ENCODE measurements around the gene PRKCE.
"Not testable (repeated sequence)": the region's sequence is repeated elsewhere in the genome, so short reads cannot be mapped to it uniquely, and the experiment has no call there.

The PRKCE gene

DNA sequence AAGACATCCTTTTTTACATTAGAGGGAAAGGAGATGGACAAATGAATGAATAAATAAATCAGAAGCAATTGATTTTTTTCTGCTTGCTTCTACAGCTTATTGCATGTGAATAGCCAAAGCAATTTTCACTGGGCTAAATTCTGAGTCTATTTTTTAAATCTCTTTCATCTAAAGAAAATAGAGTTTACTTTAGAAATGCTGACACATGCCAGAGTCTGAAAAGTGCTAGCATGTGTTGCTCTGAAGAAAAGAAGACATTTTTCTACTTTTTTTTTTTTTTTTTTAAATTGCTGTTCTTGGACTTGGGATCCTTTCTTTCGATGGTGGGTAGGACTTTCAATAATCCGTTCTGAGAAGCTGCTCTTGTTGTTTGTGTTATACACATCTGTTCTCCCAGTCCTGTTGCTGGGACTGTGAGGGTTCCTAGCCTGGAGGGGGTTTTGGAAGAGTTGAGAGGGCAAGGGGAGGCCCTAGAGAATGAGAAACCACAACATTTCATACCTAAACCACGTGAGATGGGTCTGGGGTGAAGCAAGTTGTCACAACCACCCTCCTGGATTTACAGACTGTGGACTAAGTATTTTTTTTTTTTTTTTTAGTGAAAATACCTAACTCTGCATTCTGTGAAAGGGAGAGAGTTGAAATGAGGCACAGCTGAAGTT, 193.5 kb downstream of the PRKCE start:
- DNase-seq, result no peak

DNA sequence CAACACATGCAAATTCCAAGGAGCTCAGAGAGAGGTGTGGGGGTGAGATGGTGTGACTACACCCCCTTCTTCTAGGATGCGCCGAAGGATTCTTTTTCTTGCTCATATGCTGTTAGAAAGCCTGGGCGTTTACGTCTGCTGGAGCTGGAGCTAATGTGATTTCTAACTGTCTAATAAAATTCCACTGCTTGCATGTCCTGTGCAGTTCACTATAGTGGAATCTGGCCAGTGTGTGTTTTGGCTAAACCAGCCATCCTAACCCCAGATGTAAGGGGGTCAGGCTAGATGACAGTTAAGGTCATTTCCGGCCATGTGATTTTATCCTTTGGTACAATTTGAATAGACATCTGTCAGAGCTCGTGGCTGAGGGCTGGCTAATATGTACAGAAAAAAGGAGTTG, 194.1 kb downstream of the PRKCE start:
- no peak for DNase-seq

DNA sequence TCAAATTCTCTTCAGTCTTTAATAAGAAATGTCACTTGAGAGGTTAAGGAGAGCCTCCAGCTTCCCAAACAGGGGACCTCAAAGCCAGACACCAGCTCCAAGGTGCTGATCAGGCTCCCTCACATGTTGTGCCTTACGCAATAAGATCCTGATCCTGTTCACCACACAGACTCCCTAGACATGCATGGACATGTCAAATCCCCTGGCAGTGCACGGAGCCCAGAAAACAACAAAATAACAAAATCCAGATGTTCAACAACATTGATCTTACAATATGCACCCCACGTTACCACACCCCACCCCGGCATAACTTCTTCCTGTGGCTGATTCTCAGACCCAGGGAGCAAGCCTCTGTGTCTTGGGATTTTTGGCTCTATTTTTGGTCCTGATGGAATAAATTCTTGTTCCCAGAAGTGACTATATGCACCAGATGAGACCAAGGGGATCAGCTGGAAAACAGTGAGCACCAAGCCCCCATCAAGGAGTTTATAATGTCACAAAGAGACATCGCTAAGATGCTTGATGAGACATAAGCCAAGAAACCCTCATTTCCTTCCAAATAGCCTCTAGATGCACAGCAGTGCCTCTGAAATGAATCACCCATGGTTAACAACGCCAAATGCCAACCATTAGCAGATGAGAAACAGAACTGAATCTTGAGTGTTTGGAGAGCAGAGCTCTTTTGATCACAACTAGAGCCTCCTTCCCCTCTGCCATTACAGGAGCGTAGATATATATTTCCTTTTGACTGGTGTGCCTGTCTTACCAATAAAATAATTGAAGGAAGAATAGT, 198.2 kb downstream of the PRKCE start:
- peak; percentile 25 for DNase-seq

DNA sequence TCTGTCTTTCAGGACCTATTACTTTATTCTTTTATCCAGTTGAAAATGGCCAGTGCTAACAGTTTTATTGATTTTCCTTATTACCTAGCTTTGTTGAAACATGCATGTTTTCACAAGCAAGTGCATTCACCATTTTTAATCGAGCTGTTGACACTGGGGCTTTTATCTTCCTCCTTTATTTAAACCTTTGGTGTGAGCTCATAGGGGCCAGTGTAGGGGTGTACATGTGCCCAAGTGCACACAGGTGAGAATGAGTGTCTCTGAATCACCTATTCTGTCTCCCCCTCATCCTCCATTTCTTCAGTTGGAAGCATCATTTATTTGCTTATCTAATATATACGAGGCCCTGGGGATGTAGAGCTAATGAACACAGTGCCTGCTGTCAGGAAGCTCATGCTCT, 199.1 kb downstream of the PRKCE start:
- DNase-seq, result no peak

DNA sequence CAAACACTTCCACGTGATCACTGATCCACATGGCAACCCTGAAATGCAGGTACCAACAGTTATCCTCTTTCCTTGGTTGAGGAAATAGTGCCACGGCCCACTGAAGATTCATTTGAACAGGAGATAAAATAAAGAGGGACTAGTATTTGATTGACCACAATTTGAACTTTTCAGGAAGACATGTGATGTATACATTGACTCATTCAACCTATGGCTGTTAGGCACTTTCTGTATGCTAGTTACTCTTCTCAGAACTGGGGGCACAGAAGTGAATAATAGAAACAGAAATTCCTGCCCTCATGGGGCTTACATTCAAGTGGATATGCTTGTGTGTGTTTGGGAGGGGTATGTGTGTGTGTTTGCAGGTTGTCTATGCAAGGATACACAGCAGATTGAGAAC, 199.6 kb downstream of the PRKCE start:
- DNase-seq, result no peak

DNA sequence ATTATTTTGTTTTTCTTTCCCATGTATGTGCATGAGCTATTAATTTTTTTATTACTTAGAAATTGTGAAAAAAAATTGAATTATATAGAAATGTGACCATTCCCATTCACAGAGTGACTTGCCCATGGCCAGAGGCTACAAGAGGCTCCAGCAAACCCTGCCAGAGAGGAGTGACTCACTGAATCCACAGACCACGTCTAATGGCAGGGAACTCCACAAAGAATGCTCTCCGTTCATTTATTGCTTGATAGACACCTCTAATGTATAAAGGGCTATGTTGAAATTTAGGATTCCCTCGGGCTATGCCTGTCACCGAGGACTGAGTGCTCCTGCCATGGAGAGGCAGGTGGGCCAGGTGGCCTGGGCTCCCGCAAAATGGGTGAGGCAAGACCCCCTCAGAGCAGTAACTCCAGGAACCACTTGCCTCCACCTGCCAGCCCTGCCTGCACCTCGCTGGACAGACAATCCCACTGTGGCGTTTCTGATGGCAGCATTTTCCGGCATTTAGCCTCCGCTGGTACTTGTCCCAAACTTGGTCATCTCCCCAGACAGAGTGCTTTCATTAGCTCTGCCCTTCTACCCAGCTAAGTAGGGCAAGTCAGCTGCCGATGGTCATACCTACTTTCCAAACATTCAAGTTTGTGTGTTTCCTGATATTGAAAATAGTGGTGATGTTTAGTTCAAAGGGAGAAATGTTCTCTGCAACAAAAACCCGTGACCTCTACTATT, 200.3 kb downstream of the PRKCE start:
- no peak for DNase-seq

DNA sequence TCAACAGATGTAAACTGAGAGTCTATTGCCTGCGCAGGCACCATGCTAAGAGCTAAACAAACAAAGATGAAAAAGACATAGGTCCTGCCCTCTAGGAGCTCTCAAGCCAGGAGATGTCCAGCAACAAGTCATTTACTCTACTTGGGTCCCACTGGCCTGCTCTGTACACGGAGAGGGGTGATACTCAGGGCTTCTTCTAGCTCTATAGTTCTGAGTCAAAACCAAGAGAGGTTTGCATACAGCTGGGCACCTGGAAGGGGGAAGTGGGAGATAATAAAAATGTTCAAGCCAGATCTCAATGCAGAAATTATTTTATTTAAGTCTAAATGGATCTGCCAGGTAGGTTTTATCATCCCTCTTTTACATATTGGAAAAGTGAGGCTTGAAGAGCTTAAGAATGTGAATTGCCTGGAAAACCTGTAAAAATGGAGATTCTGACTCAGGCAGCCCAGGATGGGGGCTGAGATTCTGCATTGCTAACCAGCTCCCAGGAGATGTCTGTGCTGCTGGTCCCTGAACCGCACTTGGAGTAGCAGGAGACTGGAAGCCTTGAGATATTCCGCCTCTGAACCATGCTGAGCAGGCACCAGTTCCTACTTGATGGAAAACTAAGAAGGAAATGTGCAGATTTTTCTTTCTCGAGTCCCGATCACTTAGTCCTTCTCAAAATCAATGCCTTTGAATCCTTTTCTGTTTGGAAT, 201.1 kb downstream of the PRKCE start:
- no peak for DNase-seq

DNA sequence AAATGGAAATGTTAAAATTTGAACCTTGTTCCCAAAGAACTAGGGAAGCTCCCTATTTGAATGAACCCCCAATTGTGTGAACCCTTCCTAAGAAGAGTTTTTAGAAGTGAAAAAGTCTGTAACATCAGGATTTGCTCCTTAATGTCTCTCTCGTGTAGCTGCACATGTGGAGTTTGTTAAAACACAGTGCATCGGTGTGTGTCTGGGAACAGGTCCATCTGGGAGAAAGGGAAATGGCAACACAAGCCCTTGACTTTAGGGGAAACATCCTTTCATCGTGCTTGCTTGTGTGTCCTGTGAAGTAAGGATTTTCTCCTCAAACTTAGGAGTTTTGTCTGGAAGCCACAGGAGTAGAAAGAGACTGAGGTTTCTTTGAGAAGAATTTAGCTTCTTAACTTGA, 203.9 kb downstream of the PRKCE start:
- DNase-seq, result no peak

DNA sequence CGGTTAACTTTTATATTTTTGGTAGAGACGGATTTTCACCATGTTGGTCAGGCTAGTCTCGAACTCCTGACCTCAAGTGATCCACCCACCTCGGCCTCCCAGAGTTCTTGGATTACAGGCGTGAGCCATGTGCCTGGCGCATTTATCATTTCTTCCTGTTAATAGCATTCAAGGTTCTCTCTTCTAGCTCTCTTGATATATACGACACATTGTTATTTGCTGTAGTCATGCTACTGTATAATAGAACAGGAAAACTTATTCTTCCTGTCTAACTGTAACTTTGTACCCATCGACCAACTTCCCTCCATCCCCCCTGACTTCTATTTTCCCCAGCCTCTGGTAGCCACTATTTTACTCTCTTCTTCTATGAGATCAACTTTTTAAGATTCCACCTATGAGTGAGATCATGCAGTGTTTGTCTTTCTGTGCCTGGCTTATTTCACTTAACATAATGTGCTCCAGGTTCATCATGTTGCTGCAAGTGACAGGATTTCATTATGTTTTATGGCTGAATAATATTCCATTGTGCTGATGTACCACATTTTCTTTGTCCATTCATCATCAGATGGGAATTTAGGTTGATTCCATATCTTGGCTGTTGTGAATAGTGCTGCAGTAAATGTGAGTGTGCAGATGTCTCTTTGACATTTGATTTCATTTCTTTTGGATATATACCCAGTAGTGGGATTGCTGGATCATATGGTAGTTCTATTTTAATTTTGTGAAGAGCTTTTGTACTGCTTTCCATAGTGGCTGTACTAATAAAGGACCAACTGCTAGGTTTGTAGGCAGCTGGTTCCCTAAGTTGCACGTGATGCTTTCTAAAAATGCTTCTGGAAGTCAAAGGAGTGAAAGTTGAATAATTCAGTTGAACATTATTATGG, 205.2 kb downstream of the PRKCE start:
- DNase-seq, result no peak

DNA sequence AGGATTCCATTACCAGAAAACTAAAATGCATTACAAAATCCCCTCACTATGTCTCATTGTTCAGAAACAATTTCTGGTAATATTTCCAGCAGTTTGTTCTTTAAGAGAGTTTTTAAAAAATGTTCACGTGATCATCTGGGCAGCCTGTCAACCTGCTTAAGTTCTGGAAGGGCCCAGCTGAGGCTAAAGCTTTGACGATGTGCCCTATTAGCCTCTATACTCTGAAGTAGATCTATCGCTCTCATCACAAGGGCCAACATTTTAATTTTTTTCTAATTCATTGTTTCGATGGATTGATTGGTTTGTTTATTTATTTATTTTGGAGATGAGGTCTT, 205.8 kb downstream of the PRKCE start:
- no peak for DNase-seq

DNA sequence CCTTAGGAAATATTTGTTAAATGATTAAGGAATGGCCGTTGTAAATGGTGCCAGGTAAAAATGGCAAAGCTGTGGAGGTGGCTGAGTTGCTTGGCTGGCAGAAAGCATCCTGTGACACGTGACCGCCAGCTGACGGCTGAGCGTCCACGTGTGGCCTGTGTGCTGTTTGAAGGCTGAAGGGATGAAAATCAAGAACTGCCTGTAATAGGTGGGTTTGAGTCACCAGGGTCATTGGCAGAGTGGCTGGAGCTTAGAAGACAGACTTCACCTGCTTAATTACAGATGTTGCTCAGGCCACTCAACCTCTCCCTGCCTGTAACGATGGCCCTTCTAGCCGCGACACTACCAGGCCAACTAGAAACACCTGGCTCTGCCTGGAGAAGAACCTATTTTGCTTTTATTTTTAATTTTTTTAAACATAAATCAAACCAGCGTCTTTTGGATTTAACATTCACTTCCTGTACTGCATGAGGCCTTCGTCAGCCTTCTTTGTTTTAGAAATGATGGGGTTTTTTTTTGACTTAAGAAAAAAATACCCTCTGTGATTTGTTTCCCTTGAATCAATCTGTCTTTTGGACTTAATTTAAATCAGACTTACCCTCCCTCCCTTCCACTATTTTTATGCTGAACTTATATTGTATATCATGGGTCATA, 206.5 kb downstream of the PRKCE start:
- no peak for DNase-seq

DNA sequence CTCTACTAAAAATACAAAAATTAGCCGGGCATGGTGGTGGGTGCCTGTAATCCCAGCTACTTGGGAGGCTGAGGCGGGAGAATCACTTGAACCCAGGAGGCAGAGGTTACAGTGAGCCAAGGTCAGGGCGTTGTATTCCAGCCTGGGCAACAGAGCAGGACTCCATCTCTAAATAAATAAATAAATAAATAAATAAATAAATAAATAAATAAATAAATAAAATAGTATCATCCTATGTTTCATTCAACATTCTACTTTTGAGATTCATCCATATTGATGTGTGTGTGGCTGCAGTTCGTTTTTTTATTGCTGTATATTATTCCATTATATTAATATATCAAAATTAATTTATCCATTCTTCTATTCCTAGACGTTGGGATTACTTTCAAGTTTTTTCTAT, 207.4 kb downstream of the PRKCE start:
- DNase-seq, result not testable (repeated sequence)

DNA sequence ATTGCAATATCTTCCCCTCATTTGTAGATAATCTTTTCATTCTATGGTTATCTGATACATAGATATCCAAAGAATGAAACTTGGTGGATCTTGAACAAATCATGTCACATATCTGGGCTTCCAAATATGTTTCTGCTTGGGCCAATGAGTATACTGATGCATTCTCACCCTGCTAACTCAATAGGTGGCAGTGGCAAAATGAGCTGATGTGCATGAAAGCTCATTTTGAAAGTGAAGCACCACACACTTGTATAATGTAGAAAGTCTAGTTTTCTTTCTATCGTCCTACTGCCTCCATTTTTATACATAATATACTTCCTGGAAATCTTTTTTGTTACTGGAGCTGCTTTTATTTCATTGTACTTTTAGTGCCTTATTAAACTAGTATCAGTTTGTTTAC, 208.2 kb downstream of the PRKCE start:
- no peak for DNase-seq

DNA sequence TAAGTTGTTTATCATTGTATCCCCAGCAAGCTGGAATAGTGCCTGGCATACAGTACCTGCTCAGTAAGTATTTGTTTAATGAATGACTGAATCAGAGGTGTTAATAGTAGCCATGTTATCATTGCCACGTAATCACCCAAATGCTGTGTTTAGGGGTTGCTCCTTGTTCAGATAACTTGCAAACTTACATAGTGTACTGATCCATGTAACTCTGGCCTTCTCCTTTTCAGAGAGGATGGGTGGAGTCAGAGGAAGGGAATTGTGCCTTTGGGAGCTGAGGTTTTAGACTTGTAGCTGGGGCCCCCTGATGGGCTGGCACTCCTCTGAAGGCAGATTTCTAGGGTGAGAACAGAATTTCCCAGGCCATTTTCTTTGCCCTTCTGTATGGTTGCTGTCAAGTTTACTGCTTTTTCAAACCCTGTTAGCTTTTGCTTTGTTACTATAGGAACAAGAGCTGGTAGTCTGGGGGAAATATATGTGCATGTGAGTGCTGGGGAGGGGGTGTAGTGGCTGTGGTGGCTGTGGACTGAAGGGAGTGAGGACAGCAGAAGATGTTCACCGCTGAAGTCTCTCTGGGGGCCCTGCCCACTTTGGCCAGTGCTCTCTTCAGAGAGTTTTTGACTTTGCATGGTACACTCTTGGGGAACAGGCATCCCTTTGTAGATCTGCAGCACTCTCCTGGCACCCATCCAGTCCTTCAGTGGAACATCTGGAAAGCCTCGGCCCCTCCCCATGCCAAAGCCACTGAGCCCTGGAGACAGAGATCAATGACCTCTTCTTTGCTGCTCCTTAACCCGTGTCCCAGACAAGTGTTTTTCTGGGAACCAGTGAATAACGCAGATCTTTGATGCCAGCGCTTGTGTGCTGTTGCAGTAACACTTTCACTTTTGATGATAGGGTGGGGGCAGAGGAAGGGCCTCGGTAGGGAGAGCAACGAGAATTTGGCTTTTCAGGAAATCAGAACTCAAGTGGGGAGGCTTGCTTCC, 209.0 kb downstream of the PRKCE start:
- peak; percentile 76 for DNase-seq

DNA sequence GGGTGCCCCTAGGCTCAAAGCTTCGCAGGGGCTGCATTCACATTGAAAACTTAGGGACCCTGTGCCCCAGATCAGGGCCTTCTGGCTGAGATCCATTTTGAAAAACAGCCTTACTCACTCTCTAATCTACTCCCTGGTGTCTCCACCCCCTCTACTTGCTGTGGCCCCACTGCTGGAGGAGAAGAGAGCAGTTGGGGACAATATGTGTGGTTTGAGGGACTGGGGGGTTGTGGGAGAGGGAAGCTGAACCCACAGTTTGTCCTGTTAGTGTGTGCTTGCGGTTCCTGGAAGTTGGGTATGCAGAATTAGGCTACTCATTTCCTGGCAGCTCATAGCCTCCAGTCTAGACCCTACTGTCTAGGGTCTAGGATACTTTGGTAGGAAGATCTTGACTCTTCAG, 211.4 kb downstream of the PRKCE start:
- DNase-seq, result no peak

DNA sequence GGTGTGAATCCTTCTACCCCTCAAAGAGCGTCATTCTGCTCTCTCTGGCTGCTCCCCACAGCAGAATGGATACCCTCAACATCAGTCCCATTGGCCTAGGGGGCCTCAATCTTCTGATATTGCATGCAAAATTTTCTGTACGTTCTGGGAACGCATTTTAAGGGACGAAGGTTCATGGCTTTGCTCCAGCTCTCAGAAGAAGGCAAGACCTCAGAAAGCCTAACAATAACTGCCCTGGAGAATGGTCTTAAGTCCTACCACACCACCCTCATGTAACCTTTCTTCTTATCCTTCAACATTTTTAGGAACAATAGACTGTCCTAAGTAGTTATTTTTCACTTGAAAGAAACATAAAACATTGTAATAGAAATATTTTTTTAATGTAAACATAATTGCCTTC, 212.6 kb downstream of the PRKCE start:
- no peak for DNase-seq

DNA sequence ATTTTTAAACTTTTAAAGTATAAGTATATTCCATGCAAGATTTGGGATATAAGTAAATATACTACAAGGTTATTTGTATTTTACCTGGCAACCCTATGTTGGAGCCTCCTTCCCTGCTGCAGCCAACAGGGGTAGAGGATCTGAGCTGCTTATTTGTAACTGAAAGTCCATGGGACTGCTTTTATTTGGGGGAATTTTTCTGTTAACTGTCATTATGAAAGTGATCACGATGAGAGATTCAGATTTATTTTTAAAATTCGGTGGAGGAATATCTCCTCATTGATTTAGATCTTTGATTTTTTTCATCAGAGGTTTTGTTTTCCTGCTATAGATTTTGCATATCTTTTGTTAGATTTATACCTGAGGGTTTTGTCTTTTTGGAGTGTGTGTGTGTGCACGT, 215.9 kb downstream of the PRKCE start:
- no peak for DNase-seq

DNA sequence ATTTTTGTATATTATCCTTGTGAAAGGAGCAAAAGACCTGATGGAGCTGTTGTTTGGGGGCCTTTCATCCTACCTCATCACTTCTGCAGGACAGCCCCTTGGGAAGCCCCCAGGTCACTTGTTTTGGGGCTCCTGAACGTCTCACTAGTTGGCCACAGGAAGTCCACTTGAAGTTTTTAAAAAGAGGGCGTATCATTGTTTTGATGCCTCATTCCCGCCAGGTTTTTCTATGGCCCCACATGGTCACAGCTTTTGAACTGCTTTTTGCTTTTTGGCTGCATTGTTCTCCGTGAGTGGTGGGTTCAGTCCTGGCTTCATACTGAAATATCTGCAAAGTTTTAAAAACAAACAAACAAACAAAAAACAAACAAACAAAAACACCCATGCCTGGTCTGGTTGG, 216.3 kb downstream of the PRKCE start:
- no peak for DNase-seq

DNA sequence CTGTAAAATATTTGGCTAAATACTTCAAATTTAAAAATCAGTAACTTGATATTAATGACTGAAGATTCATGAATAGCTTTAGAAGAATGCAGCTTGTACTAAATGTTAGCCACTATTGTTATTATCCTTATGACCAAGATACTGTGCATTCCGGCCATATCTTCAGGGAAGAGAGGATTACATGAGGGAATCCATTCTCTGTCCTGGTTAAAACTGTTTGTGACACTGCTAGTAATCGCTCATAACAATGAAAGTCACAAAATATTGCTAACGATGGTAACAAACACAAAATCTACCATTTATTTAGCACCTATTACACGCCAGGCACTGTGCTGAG, 217.7 kb downstream of the PRKCE start:
- no peak for DNase-seq

DNA sequence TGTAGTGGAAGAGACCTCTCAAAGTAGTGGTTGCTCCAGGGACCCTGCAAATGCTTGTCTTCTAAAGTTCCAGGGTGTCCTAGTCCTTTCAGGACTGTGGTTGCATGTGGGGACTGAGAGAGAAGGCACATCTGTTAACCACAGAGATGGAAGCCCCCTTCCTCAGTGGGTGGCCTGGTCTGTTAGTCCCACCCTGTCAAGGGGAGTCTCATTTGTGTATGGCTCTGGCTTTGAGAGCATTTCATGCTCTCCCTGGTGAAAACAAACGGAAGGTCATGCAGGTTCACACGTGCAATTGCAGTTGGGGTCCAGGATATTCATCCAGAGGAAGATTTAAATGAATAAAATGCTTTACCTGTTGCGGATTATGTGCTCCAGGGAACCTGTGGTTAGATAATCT, 219.6 kb downstream of the PRKCE start:
- DNase-seq, result no peak

DNA sequence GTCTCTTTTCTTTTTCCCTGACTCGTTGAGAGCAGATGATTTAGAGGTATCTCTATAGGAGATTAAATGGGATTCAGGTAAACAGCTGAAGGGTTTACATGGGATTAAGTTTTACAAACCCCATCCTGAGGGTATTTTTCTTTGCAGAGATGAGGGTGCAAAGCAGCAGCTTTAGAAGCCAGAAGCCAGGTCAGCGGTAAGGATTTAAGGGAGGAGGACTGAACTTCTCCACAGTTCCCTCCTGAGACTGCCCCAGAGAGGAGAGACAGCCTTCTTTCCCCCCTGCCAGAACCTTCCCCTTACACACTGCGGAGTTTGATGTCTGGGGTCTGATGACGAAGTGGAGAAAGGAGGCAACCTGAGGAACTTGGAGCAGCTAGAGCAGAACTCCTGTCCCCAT, 220.1 kb downstream of the PRKCE start:
- DNase-seq, result no peak

Data from inflammatory macrophage treated with lipopolysaccharide for 4 hours (primary cell).